Activated T-helper 1 cell treated with Interleukin-2 at 50 U/mL for 16 hours (primary cell): ENCODE measurements around the gene ERGIC1.

Experiments used
- DNase-seq: peaks from one replicate; pipeline ENCODE4 v3.0.0-alpha.2; 2020; ENCODE audit warnings: low read depth

The ERGIC1 gene

GRCh38 chr5:172901788-172902496 lies 67.9 kb downstream of the ERGIC1 start:
- DNase-seq = no peak

GRCh38 chr5:172902497-172903472 lies 68.7 kb downstream of the ERGIC1 start:
- DNase-seq = no peak

GRCh38 chr5:172903790-172904189 lies 69.7 kb downstream of the ERGIC1 start:
- DNase-seq = no peak

- DNase-seq = no peak
These were observed 70.2 kb downstream of the ERGIC1 start for GRCh38 chr5:172904312-172904642.

GRCh38 chr5:172904643-172905345 lies 70.7 kb downstream of the ERGIC1 start:
- DNase-seq = no peak

- no peak for DNase-seq
These were observed 71.5 kb downstream of the ERGIC1 start for GRCh38 chr5:172905346-172906140.

- no peak for DNase-seq
These were observed 72.4 kb downstream of the ERGIC1 start for GRCh38 chr5:172906436-172906835.

GRCh38 chr5:172906888-172907287 lies 72.8 kb downstream of the ERGIC1 start:
- no peak for DNase-seq

GRCh38 chr5:172907657-172908056 lies 73.6 kb downstream of the ERGIC1 start:
- no peak for DNase-seq

- no peak for DNase-seq
These were observed 74.6 kb downstream of the ERGIC1 start for GRCh38 chr5:172908662-172909061.

GRCh38 chr5:172909931-172910502 lies 76.0 kb downstream of the ERGIC1 start:
- DNase-seq = no peak

GRCh38 chr5:172910828-172911627 lies 77.0 kb downstream of the ERGIC1 start:
- no peak for DNase-seq

- DNase-seq = no peak
These were observed 77.5 kb downstream of the ERGIC1 start for GRCh38 chr5:172911628-172911880.

GRCh38 chr5:172911976-172912375 lies 77.9 kb downstream of the ERGIC1 start:
- no peak for DNase-seq

GRCh38 chr5:172913117-172913850 lies 79.2 kb downstream of the ERGIC1 start:
- no peak for DNase-seq

GRCh38 chr5:172915514-172915913 lies 81.5 kb downstream of the ERGIC1 start:
- DNase-seq = no peak

GRCh38 chr5:172918421-172919371 lies 84.6 kb downstream of the ERGIC1 start:
- no peak for DNase-seq

GRCh38 chr5:172919525-172920446 lies 85.7 kb downstream of the ERGIC1 start:
- DNase-seq = no peak
